PC-3 (cell line): ENCODE measurements around the gene LYRM9.

Source experiments
- CTCF ChIP-seq: fragments of 300-600 bp; sonication (generic); conservative IDR thresholded peaks from 2 replicates; pipeline ENCODE4 v1.5.1; 2017; ENCODE audit warnings: antibody characterized with exemption, low read depth, mild to moderate bottlenecking, low read length
- EZH2 ChIP-seq: fragments of 300-600 bp; sonication (generic); IDR thresholded peaks from one replicate; pipeline ENCODE4 v1.6.1; 2017; ENCODE audit warnings: antibody characterized with exemption, mild to moderate bottlenecking, low read length; ENCODE audit not compliant: unreplicated experiment
- EZH2phosphoT487 ChIP-seq: fragments of 300-600 bp; sonication (generic); IDR thresholded peaks from 2 replicates; pipeline ENCODE4 v1.6.1; 2018; ENCODE audit warnings: mild to moderate bottlenecking, antibody characterized with exemption, low read length, borderline replicate concordance

GRCh38 chr17:27919079-27919478, 25.9 kb upstream of the LYRM9 start:
- no peak for TF ChIP-seq CTCF
- no peak for TF ChIP-seq EZH2
- TF ChIP-seq EZH2phosphoT487: no peak
